GM19099 (cell line): ENCODE data around the gene PLXND1.

Source experiments
- POLR2A ChIP-seq: IDR thresholded peaks from 3 replicates; pipeline ENCODE4 v1.6.1; 2011; ENCODE audit warnings: low read depth; ENCODE audit not compliant: insufficient read length; ENCODE audit errors: extremely low read depth

The PLXND1 gene

DNA sequence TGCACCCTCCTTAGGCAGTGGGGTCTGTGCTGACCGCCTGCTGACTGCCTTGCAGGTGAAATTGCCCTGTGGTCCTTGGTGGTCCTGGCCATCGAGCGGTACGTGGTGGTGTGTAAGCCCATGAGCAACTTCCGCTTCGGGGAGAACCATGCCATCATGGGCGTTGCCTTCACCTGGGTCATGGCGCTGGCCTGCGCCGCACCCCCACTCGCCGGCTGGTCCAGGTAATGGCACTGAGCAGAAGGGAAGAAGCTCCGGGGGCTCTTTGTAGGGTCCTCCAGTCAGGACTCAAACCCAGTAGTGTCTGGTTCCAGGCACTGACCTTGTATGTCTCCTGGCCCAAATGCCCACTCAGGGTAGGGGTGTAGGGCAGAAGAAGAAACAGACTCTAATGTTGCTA is 75.7 kb downstream of the PLXND1 start:
- TF ChIP-seq POLR2A, result no peak

DNA sequence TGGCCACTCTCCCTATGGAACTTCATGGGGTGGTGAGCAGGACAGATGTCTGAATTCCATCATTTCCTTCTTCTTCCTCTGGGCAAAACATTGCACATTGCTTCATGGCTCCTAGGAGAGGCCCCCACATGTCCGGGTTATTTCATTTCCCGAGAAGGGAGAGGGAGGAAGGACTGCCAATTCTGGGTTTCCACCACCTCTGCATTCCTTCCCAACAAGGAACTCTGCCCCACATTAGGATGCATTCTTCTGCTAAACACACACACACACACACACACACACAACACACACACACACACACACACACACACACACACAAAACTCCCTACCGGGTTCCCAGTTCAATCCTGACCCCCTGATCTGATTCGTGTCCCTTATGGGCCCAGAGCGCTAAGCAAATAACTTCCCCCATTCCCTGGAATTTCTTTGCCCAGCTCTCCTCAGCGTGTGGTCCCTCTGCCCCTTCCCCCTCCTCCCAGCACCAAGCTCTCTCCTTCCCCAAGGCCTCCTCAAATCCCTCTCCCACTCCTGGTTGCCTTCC is 76.2 kb downstream of the PLXND1 start:
- no peak for TF ChIP-seq POLR2A

DNA sequence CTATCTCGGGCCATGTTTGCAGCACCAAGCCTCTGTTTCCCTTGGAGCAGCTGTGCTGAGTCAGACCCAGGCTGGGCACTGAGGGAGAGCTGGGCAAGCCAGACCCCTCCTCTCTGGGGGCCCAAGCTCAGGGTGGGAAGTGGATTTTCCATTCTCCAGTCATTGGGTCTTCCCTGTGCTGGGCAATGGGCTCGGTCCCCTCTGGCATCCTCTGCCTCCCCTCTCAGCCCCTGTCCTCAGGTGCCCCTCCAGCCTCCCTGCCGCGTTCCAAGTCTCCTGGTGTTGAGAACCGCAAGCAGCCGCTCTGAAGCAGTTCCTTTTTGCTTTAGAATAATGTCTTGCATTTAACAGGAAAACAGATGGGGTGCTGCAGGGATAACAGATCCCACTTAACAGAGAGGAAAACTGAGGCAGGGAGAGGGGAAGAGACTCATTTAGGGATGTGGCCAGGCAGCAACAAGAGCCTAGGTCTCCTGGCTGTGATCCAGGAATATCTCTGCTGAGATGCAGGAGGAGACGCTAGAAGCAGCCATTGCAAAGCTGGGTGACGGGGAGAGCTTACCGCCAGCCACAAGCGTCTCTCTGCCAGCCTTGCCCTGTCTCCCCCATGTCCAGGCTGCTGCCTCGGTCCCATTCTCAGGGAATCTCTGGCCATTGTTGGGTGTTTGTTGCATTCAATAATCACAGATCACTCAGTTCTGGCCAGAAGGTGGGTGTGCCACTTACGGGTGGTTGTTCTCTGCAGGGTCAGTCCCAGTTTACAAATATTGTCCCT is 76.9 kb downstream of the PLXND1 start:
- no peak for TF ChIP-seq POLR2A

DNA sequence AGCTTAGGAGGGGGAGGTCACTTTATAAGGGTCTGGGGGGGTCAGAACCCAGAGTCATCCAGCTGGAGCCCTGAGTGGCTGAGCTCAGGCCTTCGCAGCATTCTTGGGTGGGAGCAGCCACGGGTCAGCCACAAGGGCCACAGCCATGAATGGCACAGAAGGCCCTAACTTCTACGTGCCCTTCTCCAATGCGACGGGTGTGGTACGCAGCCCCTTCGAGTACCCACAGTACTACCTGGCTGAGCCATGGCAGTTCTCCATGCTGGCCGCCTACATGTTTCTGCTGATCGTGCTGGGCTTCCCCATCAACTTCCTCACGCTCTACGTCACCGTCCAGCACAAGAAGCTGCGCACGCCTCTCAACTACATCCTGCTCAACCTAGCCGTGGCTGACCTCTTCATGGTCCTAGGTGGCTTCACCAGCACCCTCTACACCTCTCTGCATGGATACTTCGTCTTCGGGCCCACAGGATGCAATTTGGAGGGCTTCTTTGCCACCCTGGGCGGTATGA is 77.8 kb downstream of the PLXND1 start, which contains the start of gene RHO:
Gene RHO, plus strand, starts transcription at position 51 of the 512 bp plus-strand sequence. Its CDS starts 95 bp downstream, at position 146.
- TF ChIP-seq POLR2A, result no peak

DNA sequence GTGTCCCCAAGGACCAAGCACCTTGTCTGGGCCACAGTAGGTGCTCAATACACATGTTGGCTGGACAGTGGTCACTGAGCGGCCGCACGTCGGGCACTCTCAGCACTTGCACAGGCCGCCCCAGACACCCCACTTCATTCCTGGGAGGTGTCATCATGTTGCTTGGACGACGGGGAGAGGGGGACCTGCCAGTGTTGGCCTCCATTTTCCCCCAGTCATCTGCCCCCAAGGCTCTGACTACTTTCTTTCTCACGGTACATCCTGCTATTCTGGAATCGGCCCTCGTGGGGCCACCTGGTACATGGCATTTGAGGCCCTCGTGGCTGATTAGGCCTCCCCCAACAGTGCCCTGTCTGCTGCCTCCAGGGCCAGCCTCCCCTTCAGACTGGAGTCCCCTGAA is 79.2 kb downstream of the PLXND1 start:
- TF ChIP-seq POLR2A, result no peak

DNA sequence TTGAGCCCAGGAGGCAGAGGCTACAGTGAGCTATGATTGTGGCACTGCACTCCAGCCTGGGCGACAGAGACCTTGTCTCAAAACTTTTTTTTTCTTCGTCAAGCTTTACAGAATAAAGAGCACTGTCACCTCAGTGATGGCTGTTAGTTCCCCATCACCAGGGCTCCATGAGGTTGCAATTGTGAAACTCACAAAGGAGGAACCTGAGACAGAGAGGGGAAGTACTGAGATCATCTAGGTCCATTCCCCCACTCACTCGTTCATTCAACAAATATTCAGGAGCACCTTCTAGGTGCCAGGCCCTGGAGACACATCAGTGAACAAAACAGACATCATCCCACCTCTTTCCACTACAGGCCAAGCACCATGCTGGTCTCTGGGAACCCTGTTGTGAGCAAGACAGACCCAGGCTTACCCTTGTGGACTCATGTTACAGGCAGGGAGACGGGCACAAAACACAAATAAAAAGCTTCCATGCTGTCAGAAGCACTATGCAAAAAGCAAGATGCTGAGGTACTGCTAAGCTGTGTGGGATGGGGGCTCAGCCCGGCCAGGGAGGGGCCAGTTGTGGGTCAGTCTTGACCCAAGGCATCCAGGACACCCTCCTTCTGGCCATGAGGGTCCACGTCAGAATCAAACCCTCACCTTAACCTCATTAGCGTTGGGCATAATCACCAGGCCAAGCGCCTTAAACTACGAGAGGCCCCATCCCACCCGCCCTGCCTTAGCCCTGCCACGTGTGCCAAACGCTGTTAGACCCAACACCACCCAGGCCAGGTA is 80.2 kb downstream of the PLXND1 start:
- TF ChIP-seq POLR2A, result no peak

DNA sequence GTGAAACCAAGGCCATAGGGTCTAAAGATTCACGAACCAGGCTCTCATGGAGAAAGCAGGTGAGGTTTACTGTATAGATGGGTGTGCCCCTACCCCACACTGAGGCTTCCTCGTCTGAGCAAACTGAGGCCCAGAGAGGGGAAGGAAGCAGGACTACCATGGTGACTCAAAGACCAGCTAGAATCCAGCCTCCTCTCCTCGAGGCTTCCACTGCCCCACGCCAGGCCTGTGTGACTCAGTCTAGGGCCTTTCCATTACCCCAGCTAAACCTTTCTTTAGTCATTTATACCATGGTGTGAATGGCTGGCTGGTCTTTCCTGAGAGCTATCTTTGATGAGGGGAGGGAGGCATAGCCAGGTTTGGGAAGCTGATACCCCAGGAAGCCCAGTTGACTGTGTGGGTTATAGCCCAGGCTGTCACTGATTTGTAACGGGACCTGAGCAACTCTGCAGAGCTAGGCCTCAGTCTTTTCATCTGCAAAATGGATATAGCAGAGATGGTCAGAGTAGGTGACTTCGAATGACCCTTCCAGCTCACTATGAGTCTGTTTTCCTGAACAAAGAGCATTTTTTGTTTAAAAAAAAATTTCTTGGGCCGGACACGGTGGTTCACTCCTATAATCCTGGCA is 81.0 kb downstream of the PLXND1 start:
- no peak for TF ChIP-seq POLR2A

DNA sequence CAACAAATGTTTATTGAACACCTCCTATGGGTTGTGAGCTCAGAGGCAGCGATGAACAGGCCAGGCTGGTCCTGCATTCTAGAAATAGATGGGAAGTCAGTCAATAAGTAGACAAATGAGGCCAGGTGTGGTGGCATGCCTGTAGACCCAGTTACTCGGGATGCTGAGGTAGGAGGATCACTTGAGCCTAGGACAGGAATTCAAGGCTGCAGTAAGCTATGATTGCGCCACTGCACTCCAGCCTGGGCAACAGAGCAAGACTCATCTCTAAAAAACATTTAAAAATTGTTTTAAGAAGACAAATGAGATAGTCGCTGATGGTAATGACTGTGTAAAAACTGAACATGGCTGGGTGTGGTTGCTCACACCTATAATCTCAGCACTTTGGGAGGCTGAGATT is 82.4 kb downstream of the PLXND1 start:
- TF ChIP-seq POLR2A, result no peak

DNA sequence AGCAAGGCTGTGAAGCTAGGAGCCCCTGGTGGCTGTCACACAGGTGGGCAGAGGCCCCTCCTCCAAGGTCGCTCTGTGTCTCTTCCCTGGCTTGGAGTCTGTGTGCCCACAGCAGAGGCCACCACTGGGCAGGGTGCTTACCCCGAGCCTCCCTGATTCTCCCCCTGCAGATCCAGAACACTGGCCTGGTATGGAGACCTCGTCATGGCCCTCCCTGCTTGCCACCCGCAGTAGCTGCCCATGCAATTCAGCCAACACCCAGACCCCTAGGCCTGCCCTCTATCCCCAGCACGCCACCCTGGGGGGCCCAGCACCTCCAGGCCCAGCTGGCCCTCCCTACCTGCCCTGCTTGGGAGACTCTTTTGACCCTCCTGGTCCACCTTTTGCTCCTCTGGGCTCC is 83.5 kb downstream of the PLXND1 start:
- no peak for TF ChIP-seq POLR2A

DNA sequence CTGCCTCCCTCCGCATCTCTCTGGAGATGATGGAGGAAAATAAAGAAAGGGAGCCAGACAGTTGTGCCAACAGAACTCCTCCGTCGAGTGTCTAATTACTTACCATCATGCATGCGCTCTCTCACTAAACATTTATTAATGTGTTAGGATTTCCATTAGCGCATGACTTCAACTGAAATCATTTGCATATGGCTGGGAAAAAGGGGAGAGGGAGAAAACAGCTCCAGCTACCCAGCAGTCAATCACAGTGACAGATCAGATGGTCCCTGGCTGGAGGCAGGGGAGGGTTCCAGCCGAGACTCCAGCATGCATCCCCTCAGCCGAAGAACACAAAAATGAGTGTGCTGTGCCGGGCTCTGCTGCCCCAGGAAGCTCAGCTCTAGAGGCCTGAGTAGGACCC is 84.9 kb downstream of the PLXND1 start:
- no peak for TF ChIP-seq POLR2A

DNA sequence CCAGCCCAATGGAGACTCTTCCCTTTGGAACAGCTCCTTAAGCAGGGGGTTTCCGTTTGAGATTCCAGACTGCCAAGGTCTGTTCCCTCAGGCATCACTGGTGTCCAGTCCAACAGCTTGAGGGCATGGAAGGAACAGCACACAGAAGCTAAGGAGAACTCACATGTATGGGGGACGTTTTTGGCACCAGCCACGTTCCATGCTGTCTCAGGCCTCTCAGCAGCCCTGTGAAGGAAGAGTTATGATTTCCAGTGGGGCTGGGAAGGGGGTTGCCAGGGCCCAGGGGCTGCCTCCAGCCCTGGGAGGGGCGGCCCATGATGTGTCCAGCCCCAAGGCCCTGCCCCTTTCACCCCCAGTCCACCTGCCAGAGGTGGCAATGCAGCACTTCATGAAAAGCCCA is 85.5 kb downstream of the PLXND1 start:
- TF ChIP-seq POLR2A, result no peak

DNA sequence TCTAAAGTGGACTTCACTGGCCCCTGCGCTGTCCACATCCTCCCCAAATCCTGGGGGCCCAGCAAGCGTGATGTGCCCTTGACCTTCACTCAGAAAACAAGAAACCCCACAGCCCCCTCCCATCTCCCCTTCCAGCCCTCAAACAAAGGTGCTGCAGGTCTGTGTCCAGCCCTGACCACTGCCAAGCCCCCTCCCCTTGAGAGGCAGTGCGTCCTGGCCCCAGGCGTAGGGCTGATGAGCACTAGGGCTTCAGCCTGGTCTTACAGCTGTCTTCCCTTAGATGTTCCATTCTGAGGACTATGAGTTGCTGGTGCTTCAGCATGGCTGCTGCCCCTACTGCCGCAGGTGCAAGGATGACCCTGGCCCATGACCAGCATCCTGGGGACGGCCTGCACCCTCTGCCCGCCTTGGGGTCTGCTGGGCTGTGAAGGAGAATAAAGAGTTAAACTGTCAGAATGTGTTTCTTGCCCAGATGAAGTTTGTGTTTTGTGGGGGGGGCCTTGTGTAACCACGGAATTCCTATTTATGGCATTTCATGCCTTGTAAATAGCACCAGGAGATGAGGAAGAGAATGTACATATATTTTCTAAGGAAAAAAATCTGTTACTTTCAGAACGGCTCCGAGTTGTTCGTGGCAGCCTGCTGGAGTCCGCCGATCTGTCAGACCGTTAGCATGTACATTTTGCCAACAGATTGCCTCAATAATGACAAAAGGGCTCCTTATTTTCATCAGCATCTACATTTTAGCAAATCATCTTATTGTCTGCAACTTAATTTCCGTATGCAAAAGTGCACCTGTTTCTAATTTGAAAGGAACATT is 86.4 kb downstream of the PLXND1 start:
- TF ChIP-seq POLR2A, result no peak

DNA sequence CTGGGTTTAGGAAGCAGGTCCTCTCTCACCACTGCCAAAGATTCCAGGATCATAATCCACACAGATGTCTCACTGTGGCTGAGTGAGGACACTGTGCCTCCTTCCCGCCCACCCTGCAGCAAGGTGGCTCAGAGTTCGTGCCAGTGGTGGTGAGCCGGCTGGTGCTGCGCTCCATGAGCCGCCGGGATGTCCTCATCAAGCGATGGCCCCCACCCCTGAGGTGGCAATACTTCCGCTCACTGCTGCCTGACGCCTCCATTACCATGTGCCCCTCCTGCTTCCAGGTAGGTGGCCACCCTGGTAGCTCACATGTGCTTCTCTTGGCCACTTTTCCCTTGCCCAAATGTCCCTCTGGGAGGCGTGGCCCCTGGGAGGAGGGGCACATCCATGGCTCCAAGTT is 87.0 kb downstream of the PLXND1 start:
- no peak for TF ChIP-seq POLR2A

DNA sequence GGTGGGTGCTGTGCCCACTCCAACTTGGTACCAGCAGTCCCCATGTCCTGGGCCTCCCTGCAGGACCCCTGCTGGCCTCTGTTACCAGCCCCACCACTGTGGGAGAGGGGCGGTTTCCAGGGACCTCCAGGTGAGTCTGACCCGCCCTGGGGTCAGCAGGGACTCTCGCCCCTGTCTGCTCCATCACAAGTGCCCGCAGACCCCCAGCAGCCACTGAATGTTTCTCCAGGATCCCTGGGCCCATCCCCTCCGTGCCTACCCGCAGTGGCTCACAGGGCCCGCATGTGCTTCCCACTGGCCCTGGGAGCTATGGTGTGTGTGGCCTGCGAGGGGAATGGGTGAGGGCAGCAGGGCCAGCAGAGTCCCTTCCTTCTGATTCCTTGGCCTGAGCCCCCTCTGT is 87.9 kb downstream of the PLXND1 start:
- TF ChIP-seq POLR2A, result no peak
